GM21447 (cell line): ENCODE measurements around the gene PLEKHA1.

ENCODE experiments used
- ATAC-seq: cut with Tn5 transposase; IDR thresholded peaks from one replicate; pipeline ENCODE4 v1.9.1; 2021; ENCODE audit not compliant: unreplicated experiment

The PLEKHA1 gene

DNA sequence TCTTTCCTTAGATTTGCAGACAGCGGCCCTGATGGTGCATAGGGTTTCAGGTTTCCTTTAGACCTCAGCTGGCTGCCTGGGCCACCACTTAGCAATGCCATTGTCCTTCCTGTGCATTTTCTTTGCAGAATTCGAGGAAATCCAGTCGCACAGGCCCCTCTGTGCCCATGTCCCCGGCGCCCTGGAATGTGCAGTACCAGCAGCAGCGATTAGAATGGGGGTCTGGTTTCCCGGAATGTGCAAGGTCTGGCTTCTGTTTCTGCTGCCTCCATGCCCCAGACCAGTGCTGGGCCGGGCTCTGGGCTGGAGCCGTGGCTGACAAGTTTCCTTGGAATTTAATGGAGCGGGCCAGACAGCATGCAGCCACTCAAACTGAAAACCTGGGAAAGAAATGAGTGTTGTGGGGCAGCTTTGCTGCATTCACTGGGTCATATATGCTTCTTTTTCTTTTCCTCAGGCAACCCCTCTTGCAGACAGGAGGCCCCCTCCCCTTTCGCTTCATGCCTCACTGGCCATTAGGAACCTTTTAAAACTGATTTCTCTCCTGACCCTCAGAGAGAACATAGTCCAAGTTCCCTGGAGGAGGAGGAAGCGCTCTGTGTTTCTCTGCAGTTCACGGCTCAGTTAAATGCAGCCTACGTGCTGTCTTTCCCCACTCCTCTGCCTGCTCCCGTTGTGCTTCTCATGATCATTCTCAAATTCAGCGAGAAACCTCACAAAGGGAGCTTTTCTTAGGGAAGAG, 101.3 kb downstream of the PLEKHA1 start:
- ATAC-seq: no peak

DNA sequence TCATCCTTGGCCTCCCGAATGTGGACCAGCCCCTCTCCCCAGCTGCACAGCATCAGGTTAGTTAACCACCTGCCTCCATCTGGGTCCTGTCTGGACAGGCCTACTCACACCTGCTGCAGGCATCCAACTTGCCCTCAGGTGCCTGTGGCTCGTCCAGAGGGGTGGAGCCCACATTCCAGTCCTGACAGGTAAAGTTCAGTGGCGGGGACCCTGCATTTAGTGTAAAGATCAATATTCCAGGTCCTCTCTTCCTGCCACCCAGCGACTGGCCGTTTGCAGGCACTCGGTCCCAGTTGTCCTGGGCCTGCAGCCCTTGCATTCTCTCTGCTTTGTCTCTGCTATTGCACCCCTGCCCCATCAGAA, 101.8 kb downstream of the PLEKHA1 start:
- no peak for ATAC-seq

DNA sequence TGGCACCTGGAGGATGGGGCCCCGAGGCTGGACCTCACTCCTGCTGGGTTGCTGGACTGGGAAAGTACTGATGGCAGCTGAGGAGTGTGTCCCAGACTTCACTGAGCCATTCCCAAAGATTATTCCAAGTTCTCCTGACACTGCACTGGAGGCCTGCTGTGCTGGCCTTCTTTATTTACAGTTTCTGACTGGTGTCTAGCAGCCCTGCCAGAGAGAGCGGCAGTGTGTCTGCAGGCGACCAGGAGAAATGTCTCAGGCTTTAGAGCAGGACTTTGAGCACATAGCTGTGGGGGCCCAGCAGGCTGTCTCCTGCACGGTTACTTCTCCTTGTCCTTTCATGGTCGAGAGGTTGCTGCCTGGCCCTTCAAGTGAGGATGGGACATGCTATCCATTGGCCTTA, 102.9 kb downstream of the PLEKHA1 start:
- no peak for ATAC-seq

DNA sequence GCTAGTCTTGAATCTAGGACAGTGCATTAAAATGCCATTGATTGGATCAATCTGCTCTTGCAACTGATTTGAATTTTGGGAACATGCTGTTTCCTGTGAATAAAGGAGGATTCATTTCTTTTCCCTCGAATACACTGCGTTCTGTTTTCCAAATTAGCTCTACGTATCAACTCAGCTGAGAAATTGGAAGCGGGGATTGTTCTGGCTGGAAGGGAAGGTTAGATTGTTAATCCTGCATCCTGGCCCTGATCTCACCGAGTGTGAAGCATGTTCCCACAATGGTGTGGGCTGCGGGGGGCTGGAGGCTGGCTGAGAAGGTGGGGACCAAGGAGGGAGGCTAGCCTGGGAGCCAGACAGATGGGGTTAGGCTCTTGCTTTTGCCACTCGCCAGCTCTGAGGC, 104.5 kb downstream of the PLEKHA1 start:
- no peak for ATAC-seq

DNA sequence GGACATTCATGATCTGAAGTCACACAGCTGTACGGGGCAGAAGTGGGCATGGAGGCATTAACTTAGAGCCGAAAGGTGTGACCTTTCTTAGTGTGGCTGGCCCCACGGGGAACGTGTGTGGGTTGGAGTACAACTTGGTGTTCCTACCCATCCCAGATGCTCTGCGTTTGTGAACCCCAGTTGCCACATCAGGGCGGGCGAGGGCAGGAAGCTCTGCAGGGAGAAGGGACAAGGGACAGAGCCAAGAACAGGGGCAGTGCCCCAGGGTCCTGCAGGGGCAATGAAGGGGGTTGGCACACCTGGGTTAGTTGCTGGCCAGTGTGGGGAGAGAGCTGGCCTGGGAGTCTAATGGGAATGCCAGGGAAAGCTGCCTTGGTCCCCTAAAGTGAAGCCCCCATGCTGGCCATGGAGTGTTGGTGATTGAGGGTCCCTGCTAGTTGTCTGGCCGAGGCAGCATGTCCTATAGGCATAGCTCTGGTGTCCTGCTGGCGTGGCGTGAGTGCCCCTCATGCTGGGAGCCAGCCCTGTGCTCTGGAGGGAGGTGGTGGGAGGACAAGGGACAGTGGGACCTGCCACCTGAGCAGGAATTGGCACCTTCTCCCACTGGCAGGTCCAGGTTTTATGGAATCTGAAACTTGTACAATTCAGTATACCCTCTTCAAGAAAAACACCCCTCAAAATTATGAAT, 105.8 kb downstream of the PLEKHA1 start:
- no peak for ATAC-seq

DNA sequence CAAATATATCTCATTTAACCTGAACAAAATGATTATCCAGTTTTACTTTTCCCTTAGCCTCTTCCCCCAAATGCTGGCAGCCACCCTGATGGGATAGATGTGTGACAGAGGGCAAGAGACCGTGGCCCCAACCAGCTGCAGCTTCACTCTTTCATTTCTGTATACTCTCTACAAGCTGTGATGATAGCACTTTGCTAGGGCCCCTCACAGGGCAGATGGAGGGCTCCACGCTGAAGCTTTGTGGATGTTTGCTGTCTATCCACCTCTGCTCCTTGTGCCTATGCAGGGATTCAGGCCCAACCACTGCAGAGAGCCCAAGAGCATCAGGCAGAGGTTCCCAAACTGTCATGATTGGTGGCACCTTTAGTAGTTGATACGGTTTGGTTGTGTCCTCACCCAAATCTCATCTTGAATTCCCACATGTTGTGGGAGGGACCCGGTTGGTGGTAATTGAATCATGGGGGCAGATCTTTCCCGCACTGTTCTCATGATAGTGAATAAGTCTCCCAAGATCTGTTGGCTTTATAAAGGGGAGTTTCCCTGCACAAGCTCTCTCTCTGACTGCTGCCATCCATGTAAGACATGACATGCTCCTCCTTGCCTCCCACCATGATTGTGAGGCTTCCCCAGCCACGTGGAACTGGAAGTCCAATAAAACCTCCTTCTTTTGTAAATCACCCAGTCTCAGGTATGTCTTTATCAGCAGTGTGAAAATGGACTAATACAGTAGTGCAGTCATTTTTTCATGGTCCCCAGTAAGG, 107.0 kb downstream of the PLEKHA1 start:
- ATAC-seq: no peak
